Measurements from ENCODE around the gene MICAL3. TPM values are rescaled to one million over a fixed set of nuclear protein-coding genes. Genes with fewer than 3 reads are reported as not detected.

The MICAL3 gene
- total and polyA plus RNA-seq, 2 donors from 2014 or later: 5.0 to 99.4 TPM

GRCh38 chr22:17927062-17927461 is 97.3 kb downstream of the MICAL3 start:
- intact Hi-C loops (cut with DNase I): no loop called here
- Histone ChIP-seq H3K27ac (ENCODE audit: low read depth in 2 of 2, low read length in 2 of 2) (no peak overlapping the region), H3K36me3 (ENCODE audit: control insufficient read depth in 2 of 3, insufficient read depth in 3 of 3, low read length in 3 of 3) (no peaks in the 10 kb centered on the region), H3K27me3 (ENCODE audit: control insufficient read depth, insufficient read depth, low read length) (no peaks in the 10 kb centered on the region), H3K9ac (ENCODE audit: low read length in 3 of 3) (no peak overlapping the region), H3K4me1 (ENCODE audit: control insufficient read depth in 2 of 3, insufficient read depth in 2 of 3, low read depth in 1 of 3, low read length in 3 of 3) (peaks cover 8 to 41% (median 37%) of the 10 kb centered on the region in 3 donors), H3K9me3 (ENCODE audit: control insufficient read depth in 2 of 3, insufficient read depth in 1 of 3, low read length in 3 of 3) (no peaks in the 10 kb centered on the region), H3K4me3 (ENCODE audit: low read length in 3 of 3) (no peak overlapping the region)
- no peak for FAIRE-seq
- no peak for TF ChIP-seq CTCF (IDR thresholded peaks at IDR 0.05; ENCODE audit: borderline replicate concordance, extremely low read depth, insufficient read depth)
- no peak for DNase-seq

GRCh38 chr22:17926516-17926915 is 97.8 kb downstream of the MICAL3 start:
- no peak for TF ChIP-seq CTCF (IDR thresholded peaks at IDR 0.05; ENCODE audit: borderline replicate concordance, extremely low read depth, insufficient read depth)
- Histone ChIP-seq H3K27me3 (ENCODE audit: control insufficient read depth, insufficient read depth, low read length) (no peaks in the 10 kb centered on the region), H3K9ac (ENCODE audit: low read length in 3 of 3) (no peak overlapping the region), H3K36me3 (ENCODE audit: control insufficient read depth in 2 of 3, insufficient read depth in 3 of 3, low read length in 3 of 3) (no peaks in the 10 kb centered on the region), H3K4me3 (ENCODE audit: low read length in 3 of 3) (no peak overlapping the region), H3K9me3 (ENCODE audit: control insufficient read depth in 2 of 3, insufficient read depth in 1 of 3, low read length in 3 of 3) (no peaks in the 10 kb centered on the region), H3K27ac (ENCODE audit: low read depth in 2 of 2, low read length in 2 of 2) (no peak overlapping the region), H3K4me1 (ENCODE audit: control insufficient read depth in 2 of 3, insufficient read depth in 2 of 3, low read depth in 1 of 3, low read length in 3 of 3) (peaks cover 8 to 41% (median 41%) of the 10 kb centered on the region in 3 donors)
- no peak for DNase-seq
- intact Hi-C loops (cut with DNase I): no loop called here
- no peak for FAIRE-seq

- Histone ChIP-seq H3K27me3 (ENCODE audit: control insufficient read depth, insufficient read depth, low read length) (no peaks in the 10 kb centered on the region), H3K27ac (ENCODE audit: low read depth in 2 of 2, low read length in 2 of 2) (no peak overlapping the region), H3K9me3 (ENCODE audit: control insufficient read depth in 2 of 3, insufficient read depth in 1 of 3, low read length in 3 of 3) (no peaks in the 10 kb centered on the region), H3K4me3 (ENCODE audit: low read length in 3 of 3) (no peak overlapping the region), H3K9ac (ENCODE audit: low read length in 3 of 3) (no peak overlapping the region), H3K4me1 (ENCODE audit: control insufficient read depth in 2 of 3, insufficient read depth in 2 of 3, low read depth in 1 of 3, low read length in 3 of 3) (peaks cover 8 to 52% (median 46%) of the 10 kb centered on the region in 3 donors), H3K36me3 (ENCODE audit: control insufficient read depth in 2 of 3, insufficient read depth in 3 of 3, low read length in 3 of 3) (no peaks in the 10 kb centered on the region)
- intact Hi-C loops (cut with DNase I): no loop called here
- no peak for TF ChIP-seq CTCF (IDR thresholded peaks at IDR 0.05; ENCODE audit: borderline replicate concordance, extremely low read depth, insufficient read depth)
- no peak for FAIRE-seq
- no peak for DNase-seq
Observed at GRCh38 chr22:17925431-17925841, 98.9 kb downstream of the MICAL3 start.

- FAIRE-seq (no peak), DNase-seq (no peak)
- no peak for TF ChIP-seq CTCF (IDR thresholded peaks at IDR 0.05; ENCODE audit: borderline replicate concordance, extremely low read depth, insufficient read depth)
- no peak overlapping the region for H3K9ac ChIP-seq (ENCODE audit: low read length in 3 of 3)
- intact Hi-C loops (cut with DNase I): no loop called here
- H3K9me3 ChIP-seq (ENCODE audit: control insufficient read depth in 2 of 3, insufficient read depth in 1 of 3, low read length in 3 of 3): no peaks in the 10 kb centered on the region
- H3K4me1 ChIP-seq (ENCODE audit: control insufficient read depth in 2 of 3, insufficient read depth in 2 of 3, low read depth in 1 of 3, low read length in 3 of 3): peaks cover 8 to 57% (median 50%) of the 10 kb centered on the region in 3 donors
- no peaks in the 10 kb centered on the region for H3K27me3 ChIP-seq (ENCODE audit: control insufficient read depth, insufficient read depth, low read length)
- peak overlapping the region in 1 of 2 donors; percentile 38 for H3K27ac ChIP-seq (ENCODE audit: low read depth in 2 of 2, low read length in 2 of 2)
- no peaks in the 10 kb centered on the region for H3K36me3 ChIP-seq (ENCODE audit: control insufficient read depth in 2 of 3, insufficient read depth in 3 of 3, low read length in 3 of 3)
- H3K4me3 ChIP-seq (ENCODE audit: low read length in 3 of 3): no peak overlapping the region
Observed at GRCh38 chr22:17924735-17925364, 99.5 kb downstream of the MICAL3 start.
